Mesenchymal stem cell (in vitro differentiated cells and primary cell): ENCODE measurements around the gene TIMM8B. TPM values are rescaled to one million over a fixed set of nuclear protein-coding genes. Genes with fewer than 3 reads are reported as not detected.

Experiments
- DNase-seq: peaks from one replicate; pipeline ENCODE4 v3.0.0-alpha.2; 2013
- H2AFZ ChIP-seq: one replicate; pipeline ENCODE4 v1.6.1; 2013; ENCODE audit warnings: low read depth, mild to moderate bottlenecking, control low read depth, inconsistent platforms, low read length, moderate library complexity
- H2AK5ac ChIP-seq: 2 replicates; pipeline ENCODE4 v1.6.1; 2013; ENCODE audit warnings: low read length, moderate library complexity, mild to moderate bottlenecking, inconsistent platforms; ENCODE audit not compliant: severe bottlenecking
- H2BK120ac ChIP-seq: one replicate; pipeline ENCODE4 v1.6.1; 2013; ENCODE audit warnings: low read depth, mild to moderate bottlenecking, inconsistent platforms, low read length, moderate library complexity
- H2BK12ac ChIP-seq, 2 experiments: one replicate each; pipeline ENCODE4 v1.6.1; 2013; ENCODE audit warnings: inconsistent platforms in 2 of 2, low read length in 2 of 2, mild to moderate bottlenecking in 2 of 2, moderate library complexity in 2 of 2, control low read depth in 1 of 2
- H2BK15ac ChIP-seq: one replicate; pipeline ENCODE4 v1.6.1; 2013; ENCODE audit warnings: mild to moderate bottlenecking, low read depth, inconsistent platforms; ENCODE audit not compliant: poor library complexity, severe bottlenecking
- H2BK5ac ChIP-seq: 2 replicates; pipeline ENCODE4 v1.6.1; 2013; ENCODE audit warnings: low read depth, mild to moderate bottlenecking, low read length, control low read depth, inconsistent platforms; ENCODE audit not compliant: poor library complexity, severe bottlenecking
- H3K14ac ChIP-seq, 2 experiments: one replicate each; pipeline ENCODE4 v1.6.1; 2013; ENCODE audit warnings: inconsistent platforms in 2 of 2, low read length in 2 of 2, control low read depth in 1 of 2, mild to moderate bottlenecking in 1 of 2, moderate library complexity in 1 of 2
- H3K18ac ChIP-seq, 2 experiments: one replicate each; pipeline ENCODE4 v1.6.1; 2013; ENCODE audit warnings: inconsistent platforms in 2 of 2, low read length in 2 of 2, control low read depth in 1 of 2, low read depth in 1 of 2, mild to moderate bottlenecking in 1 of 2
- H3K23ac ChIP-seq, 2 experiments: one replicate each; pipeline ENCODE4 v1.6.1; 2013; ENCODE audit warnings: inconsistent platforms in 2 of 2, low read length in 2 of 2, mild to moderate bottlenecking in 2 of 2, moderate library complexity in 2 of 2, control low read depth in 1 of 2
- H3K27ac ChIP-seq: 2 replicates; pipeline ENCODE4 v1.5.1; 2013; ENCODE audit warnings: mild to moderate bottlenecking, moderate library complexity, low read length, control low read depth, inconsistent platforms; ENCODE audit not compliant: poor library complexity, severe bottlenecking
- H3K27me3 ChIP-seq, 2 experiments: 2 replicates each; pipeline versions ENCODE4 v1.6.1 to v1.7.0; 2013; ENCODE audit warnings: low read length in 2 of 2, mild to moderate bottlenecking in 2 of 2, moderate library complexity in 2 of 2, control low read depth in 1 of 2, inconsistent platforms in 1 of 2; ENCODE audit not compliant: control insufficient read depth in 1 of 2, insufficient read depth in 1 of 2
- H3K36me3 ChIP-seq, 2 experiments: 2 replicates each; pipeline versions ENCODE4 v1.6.1 to v1.7.0; 2013; ENCODE audit warnings: low read length in 2 of 2, control low read depth in 1 of 2, inconsistent platforms in 1 of 2, low read depth in 1 of 2, mild to moderate bottlenecking in 1 of 2; ENCODE audit not compliant: insufficient read depth in 2 of 2, control insufficient read depth in 1 of 2
- H3K4ac ChIP-seq, 2 experiments: one replicate each; pipeline ENCODE4 v1.6.1; 2013; ENCODE audit warnings: inconsistent platforms in 2 of 2, low read length in 2 of 2, mild to moderate bottlenecking in 2 of 2, moderate library complexity in 2 of 2, control low read depth in 1 of 2, low read depth in 1 of 2
- H3K4me1 ChIP-seq: 2 replicates; pipeline ENCODE4 v1.6.1; 2013; ENCODE audit warnings: low read depth, low read length, control low read depth; ENCODE audit not compliant: control insufficient read depth, insufficient read depth
- H3K4me2 ChIP-seq: 2 replicates; pipeline ENCODE4 v1.6.1; 2013; ENCODE audit warnings: low read length, mild to moderate bottlenecking, inconsistent platforms; ENCODE audit not compliant: poor library complexity, severe bottlenecking
- H3K4me3 ChIP-seq, 2 experiments: 2 replicates each; pipeline versions ENCODE4 v1.5.1 to v1.7.0; 2013; ENCODE audit warnings: low read length in 2 of 2, mild to moderate bottlenecking in 2 of 2, control low read depth in 1 of 2, low read depth in 1 of 2; ENCODE audit not compliant: insufficient read depth in 1 of 2
- H3K79me1 ChIP-seq: replicated peaks from 2 replicates; pipeline ENCODE4 v1.6.1; 2013; ENCODE audit warnings: mild to moderate bottlenecking, control low read depth, low read length, inconsistent platforms; ENCODE audit not compliant: poor library complexity, severe bottlenecking
- H3K9ac ChIP-seq: 2 replicates; pipeline ENCODE4 v1.7.0; 2013; ENCODE audit warnings: mild to moderate bottlenecking, low read length, moderate library complexity
- H3K9me3 ChIP-seq: 2 replicates; pipeline ENCODE4 v1.7.0; 2013; ENCODE audit warnings: mild to moderate bottlenecking, low read length; ENCODE audit not compliant: control insufficient read depth
- H4K8ac ChIP-seq: one replicate; pipeline ENCODE4 v1.6.1; 2013; ENCODE audit warnings: inconsistent platforms, mild to moderate bottlenecking, low read length, moderate library complexity
- H4K91ac ChIP-seq: one replicate; pipeline ENCODE4 v1.6.1; 2013; ENCODE audit warnings: mild to moderate bottlenecking, low read length, inconsistent platforms
- WGBS: methylation state at CpG from one replicate; pipeline ENCODE4 v1.1.7; 2013; ENCODE audit warnings: mixed read lengths; 5-methylcytosine and 5-hydroxymethylcytosine counted together
- polyA plus RNA-seq, 2 experiments: library from polyadenylated mRNA; stranded (reverse); fragments of 200-250 nt; gene quantifications; one replicate each; pipeline ENCODE4 v1.2.3, GENCODE V29; 2013

Gene TIMM8B
- 139 TPM for polyA plus RNA-seq (2013, experiment 1 of 2)
- polyA plus RNA-seq (2013, experiment 2 of 2) = 138 TPM

GRCh38 chr11:112086422-112087191 lies at the start of gene TIMM8B, which contains the start of gene SDHD:
TIMM8B (minus strand) TSS chr11:112086756; CDS start chr11:112086723, 33 bp downstream.
SDHD (plus strand) TSS chr11:112086873; CDS start chr11:112086908, 35 bp downstream.
- Histone ChIP-seq H4K91ac (peak within 1 kb of the TSS; percentile 86), H3K27ac (peak within 1 kb of the TSS; percentile 14), H3K18ac (peak within 1 kb of the TSS; percentile 45 to 92), H3K14ac (peak within 1 kb of the TSS in 1 of 2 experiments; percentile 72), H3K27me3 (no peaks in the 10 kb centered on the region), H3K9me3 (no peaks in the 10 kb centered on the region), H2AK5ac (peak within 1 kb of the TSS; percentile 32), H2AFZ (peak within 1 kb of the TSS; percentile 18), H3K23ac (peak within 1 kb of the TSS in 1 of 2 experiments; percentile 29), H3K4ac (peak within 1 kb of the TSS; percentile 71), H2BK120ac (no peak within 1 kb of the TSS), H3K9ac (peak within 1 kb of the TSS; percentile 96), H2BK15ac (no peak within 1 kb of the TSS), H4K8ac (peak within 1 kb of the TSS; percentile 95), H3K4me3 (peak within 1 kb of the TSS; percentile 71 to 85), H3K36me3 (peaks cover 8 to 75% of the 10 kb centered on the region in 2 experiments), H3K4me1 (peaks cover 5% of the 10 kb centered on the region), H3K4me2 (peak within 1 kb of the TSS; percentile 87), H2BK5ac (no peak within 1 kb of the TSS), H2BK12ac (no peak within 1 kb of the TSS), H3K79me1 (peaks cover 19% of the 10 kb centered on the region)
- WGBS = 0% methylated on average over 35 of the region's 45 CpGs
- peak; percentile 97 for DNase-seq

- Histone ChIP-seq H3K4me1 (peaks cover 3% of the 10 kb centered on the region), H3K4ac (no peak overlapping the region), H3K4me2 (no peak overlapping the region), H3K27me3 (no peaks in the 10 kb centered on the region), H3K4me3 (no peak overlapping the region), H2BK15ac (no peak overlapping the region), H2AFZ (no peak overlapping the region), H3K27ac (no peak overlapping the region), H3K9me3 (no peaks in the 10 kb centered on the region), H3K9ac (no peak overlapping the region), H3K18ac (no peak overlapping the region), H3K79me1 (no peaks in the 10 kb centered on the region), H2BK12ac (no peak overlapping the region), H4K8ac (no peak overlapping the region), H2BK120ac (no peak overlapping the region), H2BK5ac (no peak overlapping the region), H2AK5ac (no peak overlapping the region), H3K14ac (no peak overlapping the region), H4K91ac (no peak overlapping the region), H3K36me3 (no peaks in the 10 kb centered on the region), H3K23ac (no peak overlapping the region)
- 62% methylated on average over 2 of the region's 4 CpGs for WGBS
- no peak for DNase-seq
These were observed 47.9 kb upstream of the TIMM8B start for GRCh38 chr11:112134473-112134872.

GRCh38 chr11:112132737-112133136 lies 46.2 kb upstream of the TIMM8B start:
- Histone ChIP-seq H2BK15ac (peak overlapping the region; percentile 86), H2BK5ac (no peak overlapping the region), H3K23ac (no peak overlapping the region), H3K27ac (no peak overlapping the region), H3K18ac (no peak overlapping the region), H4K8ac (no peak overlapping the region), H3K9me3 (no peaks in the 10 kb centered on the region), H2BK12ac (no peak overlapping the region), H3K79me1 (no peaks in the 10 kb centered on the region), H3K4me3 (no peak overlapping the region), H3K4me2 (no peak overlapping the region), H2BK120ac (no peak overlapping the region), H3K4me1 (peaks cover 10% of the 10 kb centered on the region), H3K27me3 (no peaks in the 10 kb centered on the region), H3K36me3 (no peaks in the 10 kb centered on the region), H3K4ac (no peak overlapping the region), H4K91ac (no peak overlapping the region), H2AFZ (no peak overlapping the region), H3K9ac (no peak overlapping the region), H3K14ac (no peak overlapping the region), H2AK5ac (no peak overlapping the region)
- whole genome bisulfite sequencing = 83% methylated on average over 2 of the region's 2 CpGs
- no peak for DNase-seq

- Histone ChIP-seq H3K4me3 (no peak overlapping the region), H2BK5ac (no peak overlapping the region), H3K14ac (no peak overlapping the region), H4K91ac (no peak overlapping the region), H2BK15ac (no peak overlapping the region), H3K79me1 (no peaks in the 10 kb centered on the region), H3K27ac (no peak overlapping the region), H3K27me3 (no peaks in the 10 kb centered on the region), H3K18ac (peak overlapping the region in 1 of 2 experiments; percentile 1), H4K8ac (no peak overlapping the region), H3K4me2 (no peak overlapping the region), H2BK120ac (no peak overlapping the region), H3K23ac (no peak overlapping the region), H3K36me3 (no peaks in the 10 kb centered on the region), H3K9ac (no peak overlapping the region), H2AK5ac (peak overlapping the region; percentile 6), H3K4ac (no peak overlapping the region), H2AFZ (no peak overlapping the region), H3K4me1 (peaks cover 10% of the 10 kb centered on the region), H2BK12ac (peak overlapping the region in 1 of 2 experiments; percentile 4), H3K9me3 (no peaks in the 10 kb centered on the region)
- WGBS = 97% methylated on average over 5 of the region's 5 CpGs
- no peak for DNase-seq
These were observed 43.1 kb upstream of the TIMM8B start for GRCh38 chr11:112129656-112130055.
